GM19467 (cell line): ENCODE data around the gene RDM1.
"Not testable (repeated sequence)": the region's sequence is repeated elsewhere in the genome, so short reads cannot be mapped to it uniquely, and the experiment has no call there.

ENCODE experiments used
- ATAC-seq: cut with Tn5 transposase; IDR thresholded peaks from one replicate; pipeline ENCODE4 v1.9.1; 2021; ENCODE audit warnings: mild to moderate bottlenecking, moderate library complexity; ENCODE audit not compliant: unreplicated experiment

The RDM1 gene, protein sequence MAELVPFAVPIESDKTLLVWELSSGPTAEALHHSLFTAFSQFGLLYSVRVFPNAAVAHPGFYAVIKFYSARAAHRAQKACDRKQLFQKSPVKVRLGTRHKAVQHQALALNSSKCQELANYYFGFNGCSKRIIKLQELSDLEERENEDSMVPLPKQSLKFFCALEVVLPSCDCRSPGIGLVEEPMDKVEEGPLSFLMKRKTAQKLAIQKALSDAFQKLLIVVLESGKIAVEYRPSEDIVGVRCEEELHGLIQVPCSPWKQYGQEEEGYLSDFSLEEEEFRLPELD

DNA sequence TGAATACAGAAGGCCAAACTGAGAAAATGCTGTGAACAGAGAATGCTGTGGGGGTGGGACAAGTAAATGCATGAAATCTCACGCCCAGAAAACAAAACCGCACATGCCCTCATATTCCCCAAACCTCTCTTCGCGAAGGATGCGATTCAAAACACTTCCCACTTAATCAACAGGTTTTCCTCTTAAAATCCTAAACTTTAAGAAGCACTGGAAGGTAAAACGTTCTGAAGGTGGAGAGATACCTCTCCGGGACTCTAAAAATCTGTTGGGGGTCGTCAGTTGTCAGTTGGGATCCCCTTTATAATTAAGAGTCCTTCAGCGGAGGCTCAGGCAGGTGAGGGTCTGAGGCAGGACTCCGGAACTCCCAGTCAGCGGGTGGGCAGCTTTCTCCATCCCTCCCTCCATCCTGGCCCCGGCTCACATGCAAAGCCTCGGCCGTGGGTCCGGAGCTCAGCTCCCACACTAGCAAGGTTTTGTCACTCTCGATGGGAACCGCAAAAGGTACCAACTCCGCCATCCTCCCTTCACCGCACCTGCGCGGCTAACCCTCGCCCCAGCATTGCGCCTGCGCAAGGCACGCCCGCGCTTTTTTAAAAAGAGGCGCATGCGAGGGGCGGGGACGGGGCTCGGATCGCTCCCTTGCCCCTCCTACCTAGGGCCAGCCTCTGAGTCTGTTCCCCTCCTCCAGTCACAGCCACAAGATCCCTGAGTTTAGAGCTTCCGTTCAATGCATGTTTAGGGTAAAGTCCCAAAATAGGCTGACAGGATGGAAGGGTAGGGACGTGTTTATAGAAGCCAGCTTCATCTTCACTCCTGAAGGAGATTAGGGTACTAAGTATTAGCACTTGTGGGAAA is at the start of gene RDM1:
TSS of gene RDM1 (minus strand) at position 563 of the 855 bp plus-strand sequence. CDS start at position 517, 46 bp downstream.
- peak; percentile 53 for ATAC-seq

DNA sequence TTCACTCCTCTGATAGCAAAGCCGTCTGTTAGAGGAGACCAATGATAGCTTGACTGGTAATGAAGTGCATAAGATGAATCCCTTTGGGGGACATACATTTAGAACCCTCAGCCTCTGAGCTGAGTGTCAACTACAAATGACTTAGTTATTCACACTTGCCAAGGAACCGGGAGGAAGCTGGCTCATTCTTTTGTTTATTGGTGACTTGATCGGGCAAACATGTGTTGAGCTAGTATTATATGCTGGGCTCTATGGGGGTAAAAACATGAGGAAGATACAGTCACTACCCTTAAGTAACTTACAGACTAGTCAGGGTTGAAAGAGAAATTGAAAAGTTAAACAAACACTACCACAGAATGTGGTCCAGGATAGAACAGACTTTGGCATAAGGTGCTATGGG is 47.8 kb upstream of the RDM1 start:
- no peak for ATAC-seq

DNA sequence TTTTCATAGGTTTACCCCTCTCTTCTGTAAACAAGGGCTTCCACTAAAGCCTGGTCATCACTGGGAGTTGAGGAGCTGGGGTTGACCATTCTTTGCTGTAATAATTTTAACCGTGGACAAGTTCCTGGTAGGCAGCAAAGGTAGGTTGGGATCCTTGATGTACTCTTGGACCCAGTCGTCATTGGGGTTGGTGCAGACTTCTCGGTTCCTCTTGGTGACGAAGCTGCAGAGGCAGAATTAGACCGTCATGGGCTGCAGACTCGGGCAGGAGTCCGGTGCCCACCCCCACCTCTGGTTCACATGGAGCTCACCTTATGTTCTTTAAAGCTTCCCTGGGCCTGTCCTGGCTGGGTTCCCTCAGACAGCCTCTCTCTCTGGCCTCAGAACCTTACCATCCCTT is 46.9 kb upstream of the RDM1 start:
- no peak for ATAC-seq

DNA sequence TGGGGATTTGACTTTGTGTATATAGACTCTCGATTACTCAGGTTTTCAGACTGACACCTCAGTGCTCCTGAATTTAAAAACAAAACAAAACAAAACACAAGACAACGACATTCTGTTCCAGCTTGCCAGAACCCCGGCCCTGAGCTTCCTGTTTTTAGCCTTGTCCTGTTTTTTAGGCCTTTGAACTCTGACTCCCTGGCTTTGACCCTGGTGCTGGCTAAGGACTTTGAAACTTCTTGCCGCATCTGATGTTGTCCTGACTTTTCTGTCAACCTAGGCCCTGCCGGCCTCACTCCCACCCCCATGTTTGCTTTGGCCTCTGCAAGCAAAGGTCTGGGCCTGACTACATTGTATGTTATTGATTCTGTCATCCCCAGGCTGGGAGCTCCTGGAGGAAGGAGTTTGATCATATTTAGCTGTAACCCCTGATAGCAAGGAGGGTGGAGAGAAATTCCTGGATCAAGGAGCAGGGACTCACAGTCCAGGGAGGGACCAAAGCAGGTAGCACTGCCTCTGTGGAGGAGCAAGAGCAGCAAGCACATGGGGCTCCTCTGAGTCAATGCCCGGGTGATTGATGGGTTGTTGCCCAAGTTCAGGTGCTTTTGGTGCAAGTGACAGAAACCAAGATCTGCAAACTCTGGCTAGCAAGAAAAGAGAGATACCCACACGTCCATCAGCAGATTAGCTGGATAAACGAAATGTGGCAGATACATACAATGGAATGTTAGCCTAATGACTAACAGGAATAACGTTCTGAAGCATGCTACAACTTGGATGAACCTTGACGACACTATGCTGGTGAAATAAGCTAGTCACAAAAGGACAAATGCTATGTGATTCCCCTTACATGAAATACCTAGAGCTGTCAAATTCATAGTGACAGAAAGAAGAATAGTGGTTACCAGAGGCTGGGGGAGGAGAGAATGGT is 43.0 kb upstream of the RDM1 start:
- ATAC-seq: no peak

DNA sequence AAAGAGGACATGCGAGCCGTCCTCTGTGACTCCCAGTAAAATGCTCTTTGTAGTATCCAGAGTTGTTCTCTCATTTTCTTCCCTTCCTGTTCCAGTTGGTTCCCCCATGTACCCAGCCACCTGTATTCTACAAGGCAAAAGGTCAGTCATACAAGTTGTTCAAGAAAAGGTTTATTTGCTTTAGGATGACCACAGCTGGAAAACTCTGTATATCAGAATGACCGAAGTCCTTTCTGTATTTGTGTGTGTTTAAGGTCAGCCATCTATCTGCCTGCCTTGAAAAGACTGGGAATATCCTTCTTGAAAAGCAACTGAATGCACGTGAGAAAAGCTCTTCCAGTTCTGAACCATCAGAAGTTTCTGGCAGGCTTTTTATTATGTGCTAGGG is 42.4 kb upstream of the RDM1 start:
- no peak for ATAC-seq

DNA sequence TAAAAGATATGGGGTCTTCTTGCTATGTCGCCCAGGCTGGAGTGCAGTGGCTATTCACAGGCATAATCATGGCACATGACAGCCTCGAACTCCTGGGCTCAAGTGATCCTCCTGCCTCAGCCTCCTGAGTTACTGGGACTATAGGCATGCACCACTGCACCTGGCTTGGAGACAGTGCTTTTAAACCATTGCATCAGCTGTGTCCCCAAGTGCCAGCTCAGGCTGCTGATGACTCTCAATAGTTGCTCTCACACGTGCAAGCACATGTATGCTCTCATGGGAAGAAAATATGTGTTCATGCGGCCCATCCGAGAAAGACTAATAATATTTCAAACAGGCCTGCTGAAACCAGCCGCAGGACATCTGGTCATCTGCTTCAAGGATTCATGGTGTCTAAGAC is 42.0 kb upstream of the RDM1 start:
- no peak for ATAC-seq

DNA sequence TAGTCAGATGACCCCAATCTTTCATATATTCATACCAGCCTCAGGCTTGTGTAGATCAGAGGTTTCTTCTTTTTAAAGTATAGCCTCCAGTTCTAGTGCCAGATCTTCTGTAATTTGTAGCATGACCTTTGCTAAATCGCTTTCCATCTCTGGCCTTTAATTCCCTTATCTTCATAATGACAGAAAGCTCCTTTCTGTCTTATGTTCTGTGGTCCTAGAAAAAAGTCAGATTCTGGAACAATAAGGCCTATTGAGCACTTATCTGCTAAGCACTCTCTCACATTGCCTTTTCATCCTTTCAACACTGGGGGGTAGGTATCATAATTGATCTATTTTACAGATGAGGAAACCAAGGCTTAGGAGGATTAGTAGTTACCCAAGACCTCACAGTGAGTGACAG is 41.5 kb upstream of the RDM1 start:
- no peak for ATAC-seq

DNA sequence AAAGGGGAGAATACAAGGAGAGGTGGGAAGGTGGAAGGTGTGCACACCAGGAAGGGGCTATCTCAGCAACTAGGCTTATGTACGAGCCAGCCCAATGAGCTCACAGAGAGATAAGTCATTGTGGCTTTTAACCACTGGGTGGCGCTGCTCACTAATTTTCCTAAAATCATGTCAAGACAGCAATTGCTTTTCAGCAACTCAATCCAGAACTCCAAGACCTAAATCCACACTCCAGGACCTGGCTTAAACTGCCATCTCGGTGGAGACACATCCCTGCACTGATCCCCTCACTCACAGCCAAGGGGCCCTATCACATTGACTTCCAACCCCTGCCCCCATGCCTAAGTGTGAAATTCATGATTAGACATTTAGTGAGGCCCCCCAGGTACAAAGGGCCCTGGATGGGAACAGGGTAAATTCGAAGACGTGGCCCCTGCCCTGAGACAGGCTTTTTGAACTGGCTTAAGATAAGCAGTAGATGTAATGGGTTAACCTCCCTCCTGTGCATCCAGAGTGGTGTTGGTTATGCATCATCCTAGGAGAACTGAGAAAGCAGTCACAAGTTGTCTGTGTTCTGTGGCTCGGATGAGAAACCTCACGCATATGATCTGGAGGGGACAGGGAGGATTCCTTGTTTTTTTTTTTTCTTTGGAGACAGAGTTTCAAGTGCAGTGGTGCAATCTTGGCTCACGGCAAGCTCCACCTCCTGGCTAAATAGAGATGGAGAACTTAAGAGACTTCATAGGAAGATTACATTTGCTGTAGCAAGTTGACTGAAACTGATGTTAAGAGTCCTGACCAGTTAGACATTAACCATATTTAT is 39.2 kb upstream of the RDM1 start:
- no peak for ATAC-seq

DNA sequence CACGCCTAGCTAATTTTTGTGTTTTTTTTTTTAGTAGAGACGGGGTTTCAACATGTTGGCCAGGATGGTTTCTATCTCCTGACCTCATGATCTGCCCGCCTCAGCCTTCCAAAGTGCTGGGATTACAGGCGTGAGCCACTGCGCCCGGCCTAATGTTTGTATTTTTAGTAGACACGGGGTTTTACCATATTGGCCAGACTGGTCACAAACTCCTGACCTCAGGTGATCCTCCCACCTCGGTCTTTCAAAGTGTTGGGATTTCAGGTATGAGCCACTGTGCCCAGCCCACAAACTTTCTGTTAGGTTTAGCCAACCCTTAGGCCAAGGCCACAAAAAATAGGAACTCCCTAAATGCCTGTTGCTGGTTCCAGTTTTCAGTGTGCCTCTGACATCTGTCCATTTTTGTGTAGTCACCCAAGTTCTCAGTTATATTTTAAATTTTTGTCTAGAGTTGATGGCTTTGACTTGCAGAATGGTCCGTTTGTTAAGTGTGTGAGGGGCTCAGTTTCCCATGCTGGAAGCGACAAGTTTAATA is 38.0 kb upstream of the RDM1 start:
- no peak for ATAC-seq

DNA sequence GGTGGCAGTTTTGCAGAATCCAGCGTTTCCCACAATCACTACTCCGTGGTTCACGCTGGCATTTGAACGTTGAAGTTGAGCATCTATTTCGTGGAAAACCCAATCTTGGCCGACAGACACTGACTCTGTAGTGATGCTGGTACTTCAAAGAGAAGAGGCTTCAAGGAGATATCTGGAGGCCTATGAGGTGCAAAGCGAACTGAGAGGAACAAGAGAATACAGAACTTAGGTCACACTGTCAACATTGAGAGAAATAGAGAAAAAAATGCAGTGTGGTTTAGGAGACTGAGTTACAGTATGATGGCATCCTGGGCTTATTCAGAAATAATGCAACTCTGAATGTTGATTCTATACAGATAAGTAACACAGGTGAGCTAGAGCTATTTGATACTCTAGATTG is 34.7 kb upstream of the RDM1 start:
- no peak for ATAC-seq

DNA sequence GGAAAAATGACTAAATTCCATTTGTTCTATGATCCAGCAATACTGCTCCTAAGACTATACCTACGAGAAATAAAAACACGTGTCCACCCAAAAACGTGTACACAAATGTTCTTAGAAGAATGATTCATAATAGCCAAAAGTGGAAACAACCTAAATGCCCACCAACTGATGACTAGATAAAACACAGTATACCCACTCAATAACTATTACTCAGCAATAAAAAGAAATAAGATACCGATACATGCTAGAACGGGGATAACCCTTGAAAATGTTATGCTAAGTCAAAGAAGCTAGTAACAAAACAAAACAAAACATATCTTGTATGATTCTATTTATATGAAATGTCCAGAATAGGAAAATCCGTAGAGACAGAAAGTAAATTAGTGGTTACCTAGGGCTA is 33.1 kb upstream of the RDM1 start:
- ATAC-seq: no peak

DNA sequence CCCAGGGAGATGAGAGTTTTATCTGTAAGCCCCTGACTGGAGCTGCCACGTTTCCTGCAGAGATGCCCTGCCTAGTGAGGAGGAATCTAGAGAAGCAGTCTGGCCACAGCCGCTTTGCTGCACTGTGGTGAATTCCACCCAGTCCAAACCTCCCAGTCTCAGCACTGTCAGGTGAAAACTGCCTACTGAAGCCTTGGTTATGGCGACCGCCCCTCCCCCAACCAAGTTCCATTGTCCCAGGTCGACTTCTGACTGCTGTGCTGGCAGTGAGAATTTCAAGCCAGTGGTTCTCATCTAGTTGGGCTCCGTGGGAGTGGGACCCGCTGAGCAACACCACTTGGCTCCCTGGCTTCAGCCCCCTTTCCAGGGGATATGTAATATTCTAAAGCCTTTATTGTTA is 23.1 kb upstream of the RDM1 start:
- no peak for ATAC-seq

DNA sequence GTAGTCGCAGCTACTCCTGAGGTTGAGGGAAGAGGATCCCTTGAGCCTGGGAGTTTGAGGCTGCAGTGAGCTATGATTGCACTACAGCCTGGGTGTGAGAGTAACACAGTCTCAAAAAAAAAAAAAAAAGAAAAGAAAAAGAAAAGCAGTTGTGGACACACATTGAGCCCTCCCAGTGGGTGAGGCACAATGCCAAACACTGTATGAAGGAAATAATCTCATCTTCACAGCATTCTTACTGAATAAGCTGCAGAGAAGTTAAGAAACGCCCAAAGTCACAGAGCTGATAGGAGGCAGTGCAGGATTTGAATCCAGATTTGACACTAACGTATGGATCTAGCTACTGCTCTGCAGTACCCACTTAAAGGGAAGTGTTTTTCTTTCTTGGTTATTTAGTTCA is 18.8 kb upstream of the RDM1 start:
- no peak for ATAC-seq

DNA sequence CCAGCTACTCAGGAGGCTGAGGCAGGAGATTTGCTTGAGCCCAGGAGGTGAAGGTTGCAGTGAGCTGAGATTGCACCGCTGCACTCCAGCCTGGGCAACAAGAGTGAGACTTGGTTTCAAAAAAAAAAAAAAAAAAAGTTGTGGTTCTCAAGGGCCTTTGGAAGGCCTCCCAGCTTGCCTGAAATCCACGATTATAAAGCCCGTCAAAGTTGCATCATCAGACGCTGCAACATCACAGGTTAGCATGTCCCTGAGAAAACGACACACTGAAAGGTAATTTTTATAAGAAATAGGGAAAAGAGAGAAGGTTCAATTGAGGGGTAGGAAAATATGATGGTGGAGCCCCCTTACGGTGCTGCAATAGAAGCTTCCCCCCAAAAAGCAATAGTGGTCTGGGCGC is 17.5 kb upstream of the RDM1 start:
- no peak for ATAC-seq

DNA sequence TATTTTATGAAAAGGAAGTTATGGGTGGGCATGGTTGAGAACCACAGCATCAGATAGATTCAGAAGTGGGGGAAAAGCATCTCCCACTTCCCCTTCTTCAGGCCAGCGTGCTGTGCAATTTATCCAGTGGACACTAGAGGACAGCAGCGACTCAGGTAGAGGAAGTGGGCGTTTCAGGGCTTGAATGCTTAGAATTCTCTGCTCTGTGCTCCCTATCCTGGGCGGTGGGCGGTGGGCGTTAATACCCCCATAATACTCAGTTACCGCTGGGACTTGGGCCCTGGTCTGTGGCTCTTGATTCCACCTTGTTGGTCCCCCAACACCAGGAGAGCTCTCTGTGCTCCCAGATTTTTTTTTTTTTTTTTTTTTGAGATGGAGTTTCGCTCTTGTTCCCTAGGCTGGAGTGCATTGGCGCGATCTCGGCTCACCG is 16.6 kb upstream of the RDM1 start:
- ATAC-seq: no peak

DNA sequence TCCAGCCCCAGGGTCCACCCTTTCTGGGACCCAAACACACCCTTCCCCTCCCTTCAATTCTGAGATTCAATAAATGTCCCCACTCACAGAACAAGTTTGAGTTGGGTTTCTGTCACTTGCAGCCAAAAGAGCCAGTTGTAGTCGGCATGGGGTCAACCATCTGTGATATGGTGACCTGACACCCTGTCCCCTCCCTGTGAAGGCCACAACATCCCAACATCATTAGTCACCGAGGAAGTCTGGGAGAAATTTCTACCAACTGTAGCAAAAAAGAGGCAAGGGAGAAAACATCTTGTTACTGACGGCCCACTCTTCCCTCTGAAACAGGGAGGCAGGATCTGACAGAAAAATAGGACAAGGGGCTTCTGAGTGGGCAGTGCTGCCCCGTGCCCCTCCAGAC is 13.6 kb upstream of the RDM1 start:
- no peak for ATAC-seq

DNA sequence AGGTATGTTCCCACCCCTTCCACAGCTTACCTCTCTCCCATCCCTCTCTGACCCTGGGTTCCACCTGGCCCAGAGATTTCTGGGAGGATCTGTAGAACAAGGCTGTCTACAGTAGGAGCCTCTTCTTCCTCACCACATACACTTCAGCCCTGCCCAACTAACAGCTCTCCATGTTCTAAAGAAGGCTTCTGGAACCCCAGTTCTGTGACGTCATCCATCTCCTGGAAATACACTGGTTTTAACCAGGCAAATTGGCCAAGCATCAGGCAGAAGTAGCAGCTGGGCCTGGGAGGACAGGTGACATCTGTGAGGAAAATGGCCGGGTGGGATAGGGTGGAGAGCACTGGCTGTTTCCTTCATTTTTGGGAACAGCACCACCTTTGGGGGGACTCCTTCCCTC is 13.0 kb upstream of the RDM1 start, which contains the start of gene LYZL6:
TSS of gene LYZL6 (minus strand) at position 177 of the 400 bp plus-strand sequence. CDS start 4,357 bp downstream, outside the sequence.
- no peak for ATAC-seq

DNA sequence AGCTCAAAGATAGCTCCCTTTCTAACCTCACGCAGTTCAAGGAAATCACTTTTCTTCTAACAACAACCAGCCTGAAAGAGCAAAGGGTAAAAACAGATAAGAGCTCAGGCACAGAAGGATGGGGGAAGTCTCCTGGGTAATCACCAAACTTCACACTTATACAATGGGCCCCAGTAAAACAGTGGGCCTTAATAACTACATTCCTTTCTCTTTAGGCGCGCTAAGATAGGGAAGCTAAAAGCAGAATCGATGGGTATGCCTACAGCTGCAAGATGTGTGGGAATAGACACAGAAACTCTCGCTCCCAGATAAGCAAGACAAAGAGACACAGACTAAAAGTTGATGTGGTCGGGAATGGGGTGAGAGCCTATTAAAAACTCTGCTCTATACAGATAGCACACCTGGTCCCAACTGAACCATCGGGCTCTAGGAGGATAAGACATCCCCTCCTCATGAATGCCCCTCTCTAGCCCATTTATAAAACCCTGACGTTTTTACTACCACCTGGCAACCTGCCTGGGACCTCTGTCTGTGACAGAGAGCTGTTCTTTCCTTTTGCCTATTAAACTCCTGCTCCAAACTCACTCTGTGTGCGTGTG is 12.1 kb upstream of the RDM1 start:
- ATAC-seq: no peak

DNA sequence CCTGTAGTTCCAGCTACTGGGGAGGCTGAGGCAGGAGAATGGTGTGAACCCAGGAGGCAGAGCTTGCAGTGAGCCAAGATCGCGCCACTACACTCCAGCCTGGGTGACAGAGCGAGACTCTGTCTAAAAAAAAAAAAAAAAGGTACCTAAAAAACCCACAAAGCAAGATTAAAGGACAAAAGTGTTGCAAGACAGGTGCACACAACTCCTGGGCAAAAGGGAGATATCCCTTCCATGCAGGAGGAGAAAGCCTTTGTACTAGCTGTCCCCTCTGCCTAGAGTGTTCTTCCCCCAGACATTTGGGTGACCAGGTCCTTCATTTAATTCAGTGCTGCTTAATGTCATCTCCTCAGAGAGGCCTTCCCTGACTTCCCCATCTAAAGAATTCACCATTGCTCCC is 7.9 kb upstream of the RDM1 start:
- ATAC-seq: not testable (repeated sequence)

DNA sequence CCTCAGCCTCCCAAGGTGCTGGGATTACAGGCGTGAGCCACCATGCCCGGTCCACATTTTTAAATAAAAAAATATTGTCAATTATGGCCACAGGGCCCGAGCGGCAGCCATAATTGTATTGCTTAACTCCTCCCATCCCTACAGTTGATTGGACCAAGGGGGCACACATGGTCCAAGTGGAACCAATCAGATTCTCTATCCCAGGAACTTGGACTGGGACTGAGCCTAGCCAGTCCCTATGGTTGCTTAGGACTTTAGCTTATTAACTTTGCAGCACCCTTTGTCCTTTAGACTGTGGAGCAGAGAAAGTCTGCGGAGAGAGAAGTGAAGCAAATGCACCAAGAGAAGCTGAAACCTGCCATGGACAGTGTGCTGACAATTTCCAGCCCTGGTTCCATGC is 5.5 kb upstream of the RDM1 start:
- ATAC-seq: no peak
